Naive thymus-derived CD4-positive, alpha-beta T cell (primary cell): ENCODE results near the gene DACH1. TPM values are rescaled to one million over a fixed set of nuclear protein-coding genes. Genes with fewer than 3 reads are reported as not detected.

Source experiments
- ATAC-seq: fragments of 150-1000 bp; cut with Tn5 transposase; 2 replicates; pipeline ENCODE4 v1.10.0; 2021; ENCODE audit warnings: mild to moderate bottlenecking, moderate library complexity
- CTCF ChIA-PET: fragments of 350-600 bp; sonication (Branson Sonifier 250); formaldehyde crosslinking; loops from one replicate; lab custom pipeline; 2021; ENCODE audit warnings: antibody characterized with exemption; lab: Charles Lee
- POLR2A ChIA-PET: fragments of 350-600 bp; sonication (Branson Sonifier 250); formaldehyde crosslinking; loops from one replicate; lab custom pipeline; 2021; ENCODE audit warnings: antibody characterized with exemption, inconsistent platforms; lab: Charles Lee
- DNase-seq, 9 donors: peaks; one replicate each; pipeline versions ENCODE4 v3.0.0 to v3.0.0-alpha.2; 2020 to 2022; ENCODE audit warnings: mixed read lengths in 1 of 9
- H3K27ac ChIP-seq: one replicate; pipeline ENCODE4 v1.7.0; 2013; ENCODE audit warnings: mild to moderate bottlenecking, low read depth, low read length, moderate library complexity
- H3K27me3 ChIP-seq, 2 donors: one replicate each; pipeline ENCODE4 v1.7.0; 2013; ENCODE audit warnings: low read length in 2 of 2, mild to moderate bottlenecking in 2 of 2, moderate library complexity in 2 of 2; ENCODE audit not compliant: control insufficient read depth in 2 of 2, insufficient read depth in 2 of 2
- H3K36me3 ChIP-seq, 3 experiments: 1 replicate in 2 of 3; 2 replicates in 1 of 3; pipeline ENCODE4 v1.7.0; 2013; ENCODE audit warnings: low read length in 3 of 3, mild to moderate bottlenecking in 3 of 3, moderate library complexity in 1 of 3; ENCODE audit not compliant: insufficient read depth in 3 of 3, control insufficient read depth in 2 of 3
- H3K4me1 ChIP-seq, 2 donors: one replicate each; pipeline ENCODE4 v1.7.0; 2013; ENCODE audit warnings: low read length in 2 of 2, mild to moderate bottlenecking in 2 of 2, moderate library complexity in 1 of 2; ENCODE audit not compliant: control insufficient read depth in 2 of 2, insufficient read depth in 2 of 2
- H3K4me3 ChIP-seq: 2 replicates; pipeline ENCODE4 v1.7.0; 2013; ENCODE audit warnings: mild to moderate bottlenecking, low read length
- H3K9me3 ChIP-seq, 3 experiments: 1 replicate in 2 of 3; 2 replicates in 1 of 3; pipeline ENCODE4 v1.7.0; 2013; ENCODE audit warnings: low read length in 3 of 3; ENCODE audit not compliant: control insufficient read depth in 2 of 3
- H3K27ac Mint-ChIP-seq, 9 donors: one replicate each; pipeline ENCODE4 v1.8.0; 2020 to 2022; ENCODE audit warnings: mixed read lengths in 9 of 9, mild to moderate bottlenecking in 8 of 9, moderate library complexity in 5 of 9, inconsistent platforms in 2 of 9
- H3K27me3 Mint-ChIP-seq, 5 donors: one replicate each; pipeline ENCODE4 v1.8.0; 2021 to 2022; ENCODE audit warnings: mixed read lengths in 5 of 5, mild to moderate bottlenecking in 1 of 5
- H3K36me3 Mint-ChIP-seq, 5 donors: one replicate each; pipeline ENCODE4 v1.8.0; 2020 to 2022; ENCODE audit warnings: mixed read lengths in 5 of 5, mild to moderate bottlenecking in 3 of 5, inconsistent platforms in 1 of 5
- H3K4me1 Mint-ChIP-seq, 7 donors: one replicate each; pipeline ENCODE4 v1.8.0; 2020 to 2022; ENCODE audit warnings: mixed read lengths in 7 of 7, mild to moderate bottlenecking in 3 of 7, inconsistent platforms in 1 of 7
- H3K4me3 Mint-ChIP-seq, 10 donors: one replicate each; pipeline ENCODE4 v1.8.0; 2020 to 2022; ENCODE audit warnings: mild to moderate bottlenecking in 10 of 10, mixed read lengths in 10 of 10, moderate library complexity in 6 of 10, inconsistent platforms in 2 of 10
- H3K9me3 Mint-ChIP-seq, 11 donors: one replicate each; pipeline ENCODE4 v1.8.0; 2020 to 2022; ENCODE audit warnings: mixed read lengths in 11 of 11, mild to moderate bottlenecking in 4 of 11, inconsistent platforms in 1 of 11, moderate library complexity in 1 of 11
- intact Hi-C, 2 donors: fragments of 100-400 bp; cut with micrococcal nuclease; formaldehyde crosslinking; loops; one replicate each; pipeline ENCODE4 v1.15.1; 2023
- polyA plus RNA-seq, 2 donors: library from polyadenylated mRNA; unstranded; fragments of 300-500 nt; fragmentation: Illumina TruSeq; gene quantifications; one replicate each; pipeline ENCODE4 v1.2.3, GENCODE V29; 2021
- total RNA-seq, 6 experiments: library from RNA in 5 of 6; stranded (reverse) in 5 of 6; gene quantifications; 1 replicate in 5 of 6; 2 replicates in 1 of 6; pipeline ENCODE4 v1.2.3 and lab custom pipeline; 2021 to 2026

Gene DACH1
- total and polyA plus RNA-seq, 7 experiments from 2014 or later, result 0.20 to 1.7 (median 0.57) TPM; not detected in 1

DNA sequence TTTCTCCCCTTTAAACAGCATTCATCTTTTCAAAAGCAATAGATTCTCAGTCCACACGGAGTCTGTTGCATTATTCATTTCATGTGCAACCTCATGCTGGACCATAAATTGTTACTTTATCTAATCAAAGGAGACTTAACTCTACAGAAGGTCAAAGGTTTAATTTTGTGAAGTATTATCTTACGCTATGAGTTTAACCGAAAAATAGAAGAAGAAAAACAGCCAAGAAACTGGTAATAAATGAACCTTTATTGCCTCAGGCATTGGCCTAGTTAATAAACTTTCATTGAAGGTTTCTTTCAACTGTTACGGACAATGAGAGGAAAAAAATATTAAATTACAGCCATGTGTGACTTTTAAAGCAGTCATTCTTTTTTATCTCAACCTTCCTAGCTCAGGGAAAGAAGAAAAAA lies 223.6 kb downstream of the DACH1 start:
- Mint-ChIP-seq H3K4me1 (no peaks in the 10 kb centered on the region), H3K36me3 (no peaks in the 10 kb centered on the region), H3K4me3 (no peak overlapping the region), H3K27me3 (no peaks in the 10 kb centered on the region), H3K27ac (no peak overlapping the region), H3K9me3 (peaks cover 0 to 6% (median 0%) of the 10 kb centered on the region in 11 donors)
- H3K4me3 ChIP-seq, result no peak overlapping the region
- no peaks in the 10 kb centered on the region for H3K4me1 ChIP-seq
- H3K36me3 ChIP-seq, result no peaks in the 10 kb centered on the region
- H3K27ac ChIP-seq, result no peak overlapping the region
- H3K27me3 ChIP-seq, result no peaks in the 10 kb centered on the region
- intact Hi-C loops, result no loop called here
- DNase-seq (no peak), ATAC-seq (no peak)
- no peaks in the 10 kb centered on the region for H3K9me3 ChIP-seq
- POLR2A ChIA-PET, result no interaction called here
- CTCF ChIA-PET, result no interaction called here

- Mint-ChIP-seq H3K9me3 (peaks cover 0 to 9% (median 0%) of the 10 kb centered on the region in 11 donors), H3K27ac (no peak overlapping the region), H3K36me3 (no peaks in the 10 kb centered on the region), H3K4me3 (no peak overlapping the region), H3K4me1 (peaks cover 0 to 2% (median 0%) of the 10 kb centered on the region in 7 donors), H3K27me3 (no peaks in the 10 kb centered on the region)
- Histone ChIP-seq H3K4me3 (no peak overlapping the region), H3K27me3 (no peaks in the 10 kb centered on the region), H3K36me3 (no peaks in the 10 kb centered on the region), H3K9me3 (no peaks in the 10 kb centered on the region), H3K4me1 (no peaks in the 10 kb centered on the region), H3K27ac (no peak overlapping the region)
- POLR2A ChIA-PET, result no interaction called here
- CTCF ChIA-PET, result no interaction called here
- intact Hi-C loops, result no loop called here
- DNase-seq (no peak), ATAC-seq (no peak)
Measured at GRCh38 chr13:71638751-71639150, 228.3 kb downstream of the DACH1 start.

GRCh38 chr13:71634602-71635443 lies 232.2 kb downstream of the DACH1 start:
- H3K4me1 Mint-ChIP-seq, result peaks cover 0 to 2% (median 0%) of the 10 kb centered on the region in 7 donors
- ChIA-PET POLR2A (no interaction called here), CTCF (no interaction called here)
- no peaks in the 10 kb centered on the region for H3K36me3 Mint-ChIP-seq
- no peaks in the 10 kb centered on the region for H3K9me3 ChIP-seq
- ATAC-seq (no peak), DNase-seq (no peak)
- peaks cover 0 to 9% (median 0%) of the 10 kb centered on the region in 11 donors for H3K9me3 Mint-ChIP-seq
- no peaks in the 10 kb centered on the region for H3K36me3 ChIP-seq
- intact Hi-C loops, result no loop called here
- H3K27ac Mint-ChIP-seq, result no peak overlapping the region
- no peaks in the 10 kb centered on the region for H3K27me3 ChIP-seq
- no peaks in the 10 kb centered on the region for H3K27me3 Mint-ChIP-seq
- no peak overlapping the region for H3K4me3 ChIP-seq
- H3K27ac ChIP-seq, result no peak overlapping the region
- H3K4me1 ChIP-seq, result no peaks in the 10 kb centered on the region
- no peak overlapping the region for H3K4me3 Mint-ChIP-seq

DNA sequence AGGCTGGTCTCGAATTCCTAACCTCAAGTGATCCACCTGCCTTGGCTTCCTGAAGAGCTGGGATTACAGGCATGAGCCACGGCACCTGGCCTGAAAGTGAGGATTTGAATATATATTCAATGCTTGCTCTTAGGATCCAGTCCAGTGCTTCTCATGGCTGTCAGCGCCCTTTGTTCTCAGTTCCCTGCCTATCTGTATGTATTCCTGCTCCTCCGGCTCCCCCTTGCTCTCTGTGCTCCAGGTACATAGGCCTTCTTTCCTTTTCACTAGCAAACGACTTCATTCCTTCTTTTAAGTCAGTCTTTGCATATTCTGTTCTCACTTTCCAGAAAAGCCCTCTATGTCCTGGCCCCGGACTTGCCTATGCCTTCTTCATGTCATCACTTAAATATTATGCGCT lies 232.8 kb downstream of the DACH1 start:
- no peak for ATAC-seq
- Mint-ChIP-seq H3K27me3 (no peaks in the 10 kb centered on the region), H3K4me3 (no peak overlapping the region), H3K4me1 (peaks cover 0 to 2% (median 0%) of the 10 kb centered on the region in 7 donors), H3K27ac (no peak overlapping the region), H3K36me3 (no peaks in the 10 kb centered on the region), H3K9me3 (peaks cover 0 to 9% (median 0%) of the 10 kb centered on the region in 11 donors)
- Histone ChIP-seq H3K9me3 (no peaks in the 10 kb centered on the region), H3K36me3 (no peaks in the 10 kb centered on the region), H3K27ac (no peak overlapping the region), H3K27me3 (no peaks in the 10 kb centered on the region), H3K4me3 (no peak overlapping the region), H3K4me1 (no peaks in the 10 kb centered on the region)
- intact Hi-C loops, result no loop called here
- ChIA-PET POLR2A (no interaction called here), CTCF (no interaction called here)
- DNase-seq, result no peak

DNA sequence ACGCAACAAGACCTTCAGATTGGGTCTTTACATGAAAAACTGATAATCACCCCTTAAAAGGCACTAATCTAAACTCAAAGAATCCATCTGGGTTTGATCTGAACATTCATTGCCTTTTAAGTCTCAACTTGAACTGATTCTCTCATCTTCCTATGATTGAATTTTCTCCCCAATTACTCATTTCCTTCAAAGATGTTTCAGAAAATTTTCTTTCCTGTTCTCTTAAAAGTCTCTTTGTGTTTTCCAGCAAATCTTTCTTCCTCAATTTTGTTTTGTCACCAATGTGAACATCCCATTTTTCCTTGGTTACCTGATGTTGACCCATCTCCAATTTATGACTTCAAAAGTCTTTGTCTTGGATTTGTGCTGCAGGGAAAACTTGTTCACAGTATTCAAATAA lies 234.3 kb downstream of the DACH1 start:
- no peaks in the 10 kb centered on the region for H3K4me1 ChIP-seq
- no peaks in the 10 kb centered on the region for H3K36me3 Mint-ChIP-seq
- no peaks in the 10 kb centered on the region for H3K27me3 ChIP-seq
- ChIA-PET POLR2A (no interaction called here), CTCF (no interaction called here)
- H3K36me3 ChIP-seq, result no peaks in the 10 kb centered on the region
- H3K9me3 ChIP-seq, result no peaks in the 10 kb centered on the region
- no peak overlapping the region for H3K4me3 Mint-ChIP-seq
- peaks cover 0 to 2% (median 0%) of the 10 kb centered on the region in 7 donors for H3K4me1 Mint-ChIP-seq
- peaks cover 0 to 9% (median 0%) of the 10 kb centered on the region in 11 donors for H3K9me3 Mint-ChIP-seq
- no peak overlapping the region for H3K27ac Mint-ChIP-seq
- ATAC-seq (no peak), DNase-seq (no peak)
- H3K4me3 ChIP-seq, result no peak overlapping the region
- H3K27ac ChIP-seq, result no peak overlapping the region
- intact Hi-C loops, result no loop called here
- no peaks in the 10 kb centered on the region for H3K27me3 Mint-ChIP-seq

GRCh38 chr13:71632206-71632605 lies 234.8 kb downstream of the DACH1 start:
- no peak overlapping the region for H3K27ac ChIP-seq
- no peak overlapping the region for H3K4me3 ChIP-seq
- no peaks in the 10 kb centered on the region for H3K36me3 ChIP-seq
- peaks cover 0 to 9% (median 0%) of the 10 kb centered on the region in 11 donors for H3K9me3 Mint-ChIP-seq
- no peak overlapping the region for H3K27ac Mint-ChIP-seq
- DNase-seq, result no peak
- CTCF ChIA-PET, result no interaction called here
- H3K27me3 Mint-ChIP-seq, result no peaks in the 10 kb centered on the region
- H3K4me1 Mint-ChIP-seq, result peaks cover 0 to 2% (median 0%) of the 10 kb centered on the region in 7 donors
- no peak overlapping the region for H3K4me3 Mint-ChIP-seq
- intact Hi-C loops, result no loop called here
- H3K4me1 ChIP-seq, result no peaks in the 10 kb centered on the region
- ATAC-seq, result no peak
- H3K27me3 ChIP-seq, result no peaks in the 10 kb centered on the region
- POLR2A ChIA-PET, result no interaction called here
- no peaks in the 10 kb centered on the region for H3K36me3 Mint-ChIP-seq
- H3K9me3 ChIP-seq, result no peaks in the 10 kb centered on the region

DNA sequence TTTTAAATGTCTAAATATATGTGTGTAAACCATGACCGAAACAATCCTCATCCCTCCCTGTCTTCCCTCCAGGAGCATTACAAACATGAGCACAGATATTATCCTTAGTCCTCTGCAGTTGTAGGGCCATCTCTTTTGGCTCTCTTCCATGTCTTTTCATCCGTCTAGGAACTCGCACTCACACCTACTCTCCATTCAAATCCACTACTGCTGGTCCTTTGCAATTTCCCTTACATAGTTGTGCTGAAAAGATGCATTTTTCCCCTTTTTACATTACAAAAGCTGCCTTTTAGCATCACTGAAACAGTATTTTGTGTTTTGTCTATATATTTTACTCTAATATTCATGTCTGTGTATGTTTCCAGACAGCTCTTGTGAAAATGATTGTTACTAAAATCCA lies 237.8 kb downstream of the DACH1 start:
- Mint-ChIP-seq H3K36me3 (no peaks in the 10 kb centered on the region), H3K4me1 (no peaks in the 10 kb centered on the region), H3K27me3 (no peaks in the 10 kb centered on the region), H3K9me3 (peaks cover 0 to 3% (median 0%) of the 10 kb centered on the region in 11 donors), H3K4me3 (no peak overlapping the region), H3K27ac (no peak overlapping the region)
- Histone ChIP-seq H3K27ac (no peak overlapping the region), H3K4me1 (no peaks in the 10 kb centered on the region), H3K27me3 (no peaks in the 10 kb centered on the region), H3K36me3 (no peaks in the 10 kb centered on the region), H3K4me3 (no peak overlapping the region), H3K9me3 (no peaks in the 10 kb centered on the region)
- POLR2A ChIA-PET, result no interaction called here
- no peak for ATAC-seq
- CTCF ChIA-PET, result no interaction called here
- intact Hi-C loops, result no loop called here
- DNase-seq, result no peak
